ENCODE results near the gene PTPN5. TPM values are rescaled to one million over a fixed set of nuclear protein-coding genes. Genes with fewer than 3 reads are reported as not detected.
A peak's percentile ranks its signal among the peaks of the same experiment; 100 is the strongest.

PTPN5 gene
- total RNA-seq, 1 experiment from 2014 or later: not detected

DNA sequence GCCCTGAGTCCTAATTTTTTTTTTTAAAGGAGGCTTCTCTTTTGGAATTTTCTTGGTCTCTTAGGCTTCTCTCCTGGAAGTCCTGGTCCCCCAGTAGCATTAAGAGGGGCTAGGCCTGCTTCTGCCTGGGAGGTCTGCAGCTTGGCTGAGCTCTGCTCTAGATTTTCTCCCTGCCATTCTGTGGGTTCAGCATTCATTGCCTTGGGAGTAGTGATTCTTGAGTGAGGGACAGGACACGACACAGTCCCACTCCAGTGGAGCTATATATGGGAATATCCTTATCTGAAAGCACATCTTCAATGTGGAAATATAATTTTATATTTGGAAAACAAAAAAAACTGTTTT, 69.3 kb downstream of the PTPN5 start:
- Histone ChIP-seq H3K4me1 (ENCODE audit: control insufficient read depth in 1 of 2, insufficient read depth in 2 of 2, low read length in 2 of 2) (peaks cover 0 to 14% of the 10 kb centered on the region in 2 experiments; a peak in 1 of 4 replicates), H3K9me3 (ENCODE audit: control insufficient read depth in 1 of 2, insufficient read depth in 1 of 2, low read depth in 1 of 2, low read length in 2 of 2) (no peaks in the 10 kb centered on the region), H3K9me2 (ENCODE audit: insufficient read depth) (no peaks in the 10 kb centered on the region), H2AFZ (ENCODE audit: low read depth, low read length, poor library complexity, severe bottlenecking) (peak overlapping the region; percentile 46), H3K79me2 (ENCODE audit: insufficient read depth, low read length) (no peaks in the 10 kb centered on the region), H3K36me3 (ENCODE audit: control insufficient read depth in 1 of 2, insufficient read depth in 2 of 2, low read length in 2 of 2) (no peaks in the 10 kb centered on the region), H4K20me1 (ENCODE audit: insufficient read depth) (no peaks in the 10 kb centered on the region), H3K27me3 (ENCODE audit: insufficient read depth, low read length) (no peaks in the 10 kb centered on the region), H3K4me3 (replicated peaks in 1 of 2; ENCODE audit: low read depth in 1 of 2, low read length in 2 of 2) (peak overlapping the region in 1 of 2 experiments; percentile 63; a peak in 3 of 4 replicates), H3K27ac (ENCODE audit: low read depth, low read length) (no peak overlapping the region), H3K4me2 (ENCODE audit: low read length) (peak overlapping the region; percentile 81), H3K9ac (ENCODE audit: low read length) (peak overlapping the region; percentile 58; the same call in 1 of the 2 replicates)
- intact Hi-C loops (cut with micrococcal nuclease): no loop called here
- TF ChIP-seq CBX3 (IDR thresholded peaks at IDR 0.05; ENCODE audit: low read depth) (no peak), ZFX (IDR thresholded peaks at IDR 0.05) (no peak), FOSL1 (IDR thresholded peaks at IDR 0.05; ENCODE audit: low read depth) (no peak), EZH2 (IDR thresholded peaks at IDR 0.05) (no peak), POLR2AphosphoS5 (IDR thresholded peaks at IDR 0.05; ENCODE audit: low read depth, low read length) (no peak), SIN3A (IDR thresholded peaks at IDR 0.05; ENCODE audit: low read depth) (no peak), JUND (IDR thresholded peaks at IDR 0.05) (no peak), EZH2phosphoT487 (IDR thresholded peaks at IDR 0.05; ENCODE audit: borderline replicate concordance) (no peak), ZNF274 (IDR thresholded peaks at IDR 0.05; ENCODE audit: low read depth, low read length) (no peak), ELF1 (IDR thresholded peaks at IDR 0.05; ENCODE audit: borderline replicate concordance, low read depth) (no peak), ZBTB33 (IDR thresholded peaks at IDR 0.05; ENCODE audit: extremely low read depth, insufficient replicate concordance, low read length) (no peak), YY1 (IDR thresholded peaks at IDR 0.05; ENCODE audit: extremely low read depth, insufficient replicate concordance, low read depth, low read length) (no peak), CEBPB (IDR thresholded peaks at IDR 0.05; ENCODE audit: low read depth) (no peak), EGR1 (IDR thresholded peaks at IDR 0.05; ENCODE audit: low read depth) (no peak), RAD21 (IDR thresholded peaks at IDR 0.05; ENCODE audit: low read depth) (no peak), POLR2A (IDR thresholded peaks at IDR 0.05; ENCODE audit: borderline replicate concordance, extremely low read depth, insufficient read depth, insufficient read length) (no peak), SRF (IDR thresholded peaks at IDR 0.05; ENCODE audit: low read depth) (no peak)
- TF ChIP-seq, protein P1, sequence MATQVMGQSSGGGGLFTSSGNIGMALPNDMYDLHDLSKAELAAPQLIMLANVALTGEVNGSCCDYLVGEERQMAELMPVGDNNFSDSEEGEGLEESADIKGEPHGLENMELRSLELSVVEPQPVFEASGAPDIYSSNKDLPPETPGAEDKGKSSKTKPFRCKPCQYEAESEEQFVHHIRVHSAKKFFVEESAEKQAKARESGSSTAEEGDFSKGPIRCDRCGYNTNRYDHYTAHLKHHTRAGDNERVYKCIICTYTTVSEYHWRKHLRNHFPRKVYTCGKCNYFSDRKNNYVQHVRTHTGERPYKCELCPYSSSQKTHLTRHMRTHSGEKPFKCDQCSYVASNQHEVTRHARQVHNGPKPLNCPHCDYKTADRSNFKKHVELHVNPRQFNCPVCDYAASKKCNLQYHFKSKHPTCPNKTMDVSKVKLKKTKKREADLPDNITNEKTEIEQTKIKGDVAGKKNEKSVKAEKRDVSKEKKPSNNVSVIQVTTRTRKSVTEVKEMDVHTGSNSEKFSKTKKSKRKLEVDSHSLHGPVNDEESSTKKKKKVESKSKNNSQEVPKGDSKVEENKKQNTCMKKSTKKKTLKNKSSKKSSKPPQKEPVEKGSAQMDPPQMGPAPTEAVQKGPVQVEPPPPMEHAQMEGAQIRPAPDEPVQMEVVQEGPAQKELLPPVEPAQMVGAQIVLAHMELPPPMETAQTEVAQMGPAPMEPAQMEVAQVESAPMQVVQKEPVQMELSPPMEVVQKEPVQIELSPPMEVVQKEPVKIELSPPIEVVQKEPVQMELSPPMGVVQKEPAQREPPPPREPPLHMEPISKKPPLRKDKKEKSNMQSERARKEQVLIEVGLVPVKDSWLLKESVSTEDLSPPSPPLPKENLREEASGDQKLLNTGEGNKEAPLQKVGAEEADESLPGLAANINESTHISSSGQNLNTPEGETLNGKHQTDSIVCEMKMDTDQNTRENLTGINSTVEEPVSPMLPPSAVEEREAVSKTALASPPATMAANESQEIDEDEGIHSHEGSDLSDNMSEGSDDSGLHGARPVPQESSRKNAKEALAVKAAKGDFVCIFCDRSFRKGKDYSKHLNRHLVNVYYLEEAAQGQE (IDR thresholded peaks at IDR 0.05; ENCODE audit: low read depth): no peak
- TF ChIP-seq, protein P2, sequence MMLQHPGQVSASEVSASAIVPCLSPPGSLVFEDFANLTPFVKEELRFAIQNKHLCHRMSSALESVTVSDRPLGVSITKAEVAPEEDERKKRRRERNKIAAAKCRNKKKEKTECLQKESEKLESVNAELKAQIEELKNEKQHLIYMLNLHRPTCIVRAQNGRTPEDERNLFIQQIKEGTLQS (IDR thresholded peaks at IDR 0.05): no peak
- TF ChIP-seq, protein P3, sequence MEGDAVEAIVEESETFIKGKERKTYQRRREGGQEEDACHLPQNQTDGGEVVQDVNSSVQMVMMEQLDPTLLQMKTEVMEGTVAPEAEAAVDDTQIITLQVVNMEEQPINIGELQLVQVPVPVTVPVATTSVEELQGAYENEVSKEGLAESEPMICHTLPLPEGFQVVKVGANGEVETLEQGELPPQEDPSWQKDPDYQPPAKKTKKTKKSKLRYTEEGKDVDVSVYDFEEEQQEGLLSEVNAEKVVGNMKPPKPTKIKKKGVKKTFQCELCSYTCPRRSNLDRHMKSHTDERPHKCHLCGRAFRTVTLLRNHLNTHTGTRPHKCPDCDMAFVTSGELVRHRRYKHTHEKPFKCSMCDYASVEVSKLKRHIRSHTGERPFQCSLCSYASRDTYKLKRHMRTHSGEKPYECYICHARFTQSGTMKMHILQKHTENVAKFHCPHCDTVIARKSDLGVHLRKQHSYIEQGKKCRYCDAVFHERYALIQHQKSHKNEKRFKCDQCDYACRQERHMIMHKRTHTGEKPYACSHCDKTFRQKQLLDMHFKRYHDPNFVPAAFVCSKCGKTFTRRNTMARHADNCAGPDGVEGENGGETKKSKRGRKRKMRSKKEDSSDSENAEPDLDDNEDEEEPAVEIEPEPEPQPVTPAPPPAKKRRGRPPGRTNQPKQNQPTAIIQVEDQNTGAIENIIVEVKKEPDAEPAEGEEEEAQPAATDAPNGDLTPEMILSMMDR (IDR thresholded peaks at IDR 0.05 in 2 of 3, conservative IDR thresholded peaks at IDR 0.05 in 1 of 3; ENCODE audit: borderline replicate concordance in 1 of 3, insufficient read depth in 1 of 3, low read depth in 2 of 3, low read length in 2 of 3): no peak
- ATAC-seq (no peak), DNase-seq (ENCODE audit: low read depth, low spot score) (no peak)
- POLR2A ChIA-PET: no interaction called here
- BruUV-seq (replicated peaks): no TSS peak
- CTCF ChIA-PET: interaction anchor here (0.8 to 1.3 kb wide), 18 partner anchors 9 to 607 kb away, joined by 3 to 11 read pairs (median 4); partner anchors contain the start of gene TMEM86A
- RAD21 ChIA-PET (ENCODE audit: low non-redundant PET in 1 of 2, low total read pairs in 2 of 2, uncharacterized antibody in 2 of 2, unreplicated experiment in 2 of 2): interaction anchor here in 1 of 2 experiments (0.8 kb wide), 1 partner anchor 182 kb away, joined by 3 read pairs; no protein-coding TSS in a partner anchor
